DMS114 treated with DMSO at 0.1 percent for 48 hours (cell line): Measurements from ENCODE around the gene CKS2.

Experiments used
- DNase-seq: peaks from one replicate; lab custom pipeline; 2025; ENCODE audit not compliant: unreplicated experiment; lab: John Stamatoyannopoulos, UW

Gene CKS2

GRCh38 chr9:89346696-89347095 lies 35.7 kb downstream of the CKS2 start:
- DNase-seq: no peak

GRCh38 chr9:89347651-89348050 lies 36.7 kb downstream of the CKS2 start:
- no peak for DNase-seq

GRCh38 chr9:89349607-89350006 lies 38.6 kb downstream of the CKS2 start:
- no peak for DNase-seq

GRCh38 chr9:89350988-89351557 lies 40.1 kb downstream of the CKS2 start:
- DNase-seq: no peak

GRCh38 chr9:89351584-89352300 lies 40.7 kb downstream of the CKS2 start:
- no peak for DNase-seq

- DNase-seq: no peak
Observed at GRCh38 chr9:89352451-89352850, 41.5 kb downstream of the CKS2 start.

GRCh38 chr9:89352874-89353649 lies 42.1 kb downstream of the CKS2 start:
- DNase-seq: no peak

- DNase-seq: no peak
Observed at GRCh38 chr9:89353989-89354388, 43.0 kb downstream of the CKS2 start.

- DNase-seq: no peak
Observed at GRCh38 chr9:89354471-89354870, 43.5 kb downstream of the CKS2 start.

GRCh38 chr9:89356782-89357181 lies 45.8 kb downstream of the CKS2 start:
- no peak for DNase-seq

GRCh38 chr9:89357331-89358197 lies 46.6 kb downstream of the CKS2 start:
- no peak for DNase-seq

- DNase-seq: no peak
Observed at GRCh38 chr9:89358376-89358916, 47.5 kb downstream of the CKS2 start.

GRCh38 chr9:89358985-89359384 lies 48.0 kb downstream of the CKS2 start:
- DNase-seq: no peak

GRCh38 chr9:89359751-89360261 lies 48.8 kb downstream of the CKS2 start:
- DNase-seq: no peak

- DNase-seq: no peak
Observed at GRCh38 chr9:89360465-89360864, 49.5 kb downstream of the CKS2 start.

GRCh38 chr9:89361031-89361430 lies 50.0 kb downstream of the CKS2 start:
- DNase-seq: no peak

- DNase-seq: no peak
Observed at GRCh38 chr9:89361816-89362646, 51.0 kb downstream of the CKS2 start.

- DNase-seq: no peak
Observed at GRCh38 chr9:89362647-89363310, 51.8 kb downstream of the CKS2 start.

GRCh38 chr9:89363311-89363670 lies 52.3 kb downstream of the CKS2 start:
- DNase-seq: no peak
